ENCODE results near the gene CMKLR1. TPM values are rescaled to one million over a fixed set of nuclear protein-coding genes. Genes with fewer than 3 reads are reported as not detected.

The CMKLR1 gene
- total and polyA plus RNA-seq, 2 donors (not counting 3 experiments of a cell fraction or from before 2014, with no cell fraction given): 0.61 TPM; not detected in 1

DNA sequence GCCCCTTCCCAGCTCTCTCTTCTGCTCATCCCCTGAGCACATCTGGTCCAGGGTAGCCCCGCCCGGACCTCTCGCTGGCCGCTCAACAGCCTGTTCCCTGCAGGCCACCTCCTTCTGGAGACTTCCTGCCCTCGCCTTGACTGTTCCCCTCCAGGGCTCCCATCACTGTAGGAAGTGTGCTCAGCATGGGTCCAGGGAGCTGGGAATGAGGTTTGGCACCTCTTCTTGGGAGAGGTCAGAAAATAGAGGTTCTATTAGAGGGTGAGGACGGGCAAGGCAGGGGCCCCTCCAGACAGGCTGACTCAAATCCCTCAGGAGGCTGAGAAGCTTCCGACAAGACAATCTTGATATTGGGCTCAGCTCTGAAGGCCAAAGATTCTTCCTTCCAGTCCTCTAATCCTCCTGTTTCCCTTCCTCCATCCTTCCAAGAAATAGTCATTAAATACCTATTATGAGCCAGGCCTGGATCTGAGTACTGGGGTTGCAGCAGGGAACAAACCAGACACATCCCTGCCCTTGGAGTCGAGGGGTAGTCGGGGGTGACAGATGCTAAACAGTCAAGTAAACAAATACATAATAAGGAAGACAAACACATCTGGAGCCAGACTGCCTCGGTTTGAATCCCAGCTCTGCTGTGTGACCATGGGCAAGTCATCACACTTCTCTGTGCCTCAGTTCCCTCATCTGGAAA lies 30.6 kb downstream of the CMKLR1 start:
- no peaks in the 10 kb centered on the region for H3K79me2 ChIP-seq (ENCODE audit: control insufficient read depth, insufficient read depth, low read length)
- no peaks in the 10 kb centered on the region for H4K20me1 ChIP-seq (replicated peaks; ENCODE audit: control insufficient read depth, extremely low read depth, insufficient read depth, low read length)
- POLR2A ChIA-PET: no interaction called here
- H3K27ac ChIP-seq (ENCODE audit: insufficient read depth, low read depth, low read length): no peak overlapping the region
- no TSS peak for BruUV-seq (replicated peaks)
- peaks cover 35% of the 10 kb centered on the region for H3K4me1 ChIP-seq (ENCODE audit: control insufficient read depth, extremely low read depth, insufficient read depth, low read length)
- intact Hi-C loops (cut with micrococcal nuclease) (loop anchor here (5.0 kb wide), 1 partner anchor 204 kb away; no protein-coding TSS in a partner anchor), dilution Hi-C loops (cut with MboI; ENCODE audit: extremely low pct_ligation_motif_present, low sequenced_read_pairs) (no loop called here)
- FAIRE-seq (no peak), DNase-seq (ENCODE audit: low read depth, low spot score) (no peak)
- H3K9me3 ChIP-seq (replicated peaks; ENCODE audit: control insufficient read depth, insufficient read depth, low read length): no peaks in the 10 kb centered on the region
- H2AFZ ChIP-seq (ENCODE audit: low read depth, low read length): no peak overlapping the region
- H3K9me1 ChIP-seq (replicated peaks; ENCODE audit: control insufficient read depth, extremely low read depth, insufficient read depth, low read length): no peaks in the 10 kb centered on the region
- CTCF ChIA-PET: no interaction called here
- H3K36me3 ChIP-seq (ENCODE audit: control insufficient read depth in 2 of 2, extremely low read depth in 1 of 2, insufficient read depth in 2 of 2, low read length in 2 of 2): no peaks in the 10 kb centered on the region
- no peaks in the 10 kb centered on the region for H3K27me3 ChIP-seq (ENCODE audit: control insufficient read depth in 2 of 2, insufficient read depth in 2 of 2, low read length in 2 of 2)
- H3K4me2 ChIP-seq (ENCODE audit: insufficient read depth, low read length): no peak overlapping the region
- H3K4me3 ChIP-seq (replicated peaks in 1 of 3; ENCODE audit: insufficient read depth in 1 of 3, low read depth in 1 of 3, low read length in 3 of 3): no peak overlapping the region
- no peak for TF ChIP-seq GATA2 (IDR thresholded peaks at IDR 0.05; ENCODE audit: insufficient read depth, insufficient read length, low read depth, low read length)
- no peak for TF ChIP-seq FOS (IDR thresholded peaks at IDR 0.05; ENCODE audit: borderline replicate concordance, insufficient read depth, low read length)
- TF ChIP-seq POLR2A (IDR thresholded peaks at IDR 0.05; ENCODE audit: low read depth, low read length): no peak
- no peak for TF ChIP-seq EZH2 (IDR thresholded peaks at IDR 0.05; ENCODE audit: borderline replicate concordance, low read depth, low read length, severe bottlenecking)
- TF ChIP-seq, protein P1, sequence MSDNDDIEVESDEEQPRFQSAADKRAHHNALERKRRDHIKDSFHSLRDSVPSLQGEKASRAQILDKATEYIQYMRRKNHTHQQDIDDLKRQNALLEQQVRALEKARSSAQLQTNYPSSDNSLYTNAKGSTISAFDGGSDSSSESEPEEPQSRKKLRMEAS (IDR thresholded peaks at IDR 0.05; ENCODE audit: insufficient read depth, insufficient read length): no peak
- TF ChIP-seq, protein P2, sequence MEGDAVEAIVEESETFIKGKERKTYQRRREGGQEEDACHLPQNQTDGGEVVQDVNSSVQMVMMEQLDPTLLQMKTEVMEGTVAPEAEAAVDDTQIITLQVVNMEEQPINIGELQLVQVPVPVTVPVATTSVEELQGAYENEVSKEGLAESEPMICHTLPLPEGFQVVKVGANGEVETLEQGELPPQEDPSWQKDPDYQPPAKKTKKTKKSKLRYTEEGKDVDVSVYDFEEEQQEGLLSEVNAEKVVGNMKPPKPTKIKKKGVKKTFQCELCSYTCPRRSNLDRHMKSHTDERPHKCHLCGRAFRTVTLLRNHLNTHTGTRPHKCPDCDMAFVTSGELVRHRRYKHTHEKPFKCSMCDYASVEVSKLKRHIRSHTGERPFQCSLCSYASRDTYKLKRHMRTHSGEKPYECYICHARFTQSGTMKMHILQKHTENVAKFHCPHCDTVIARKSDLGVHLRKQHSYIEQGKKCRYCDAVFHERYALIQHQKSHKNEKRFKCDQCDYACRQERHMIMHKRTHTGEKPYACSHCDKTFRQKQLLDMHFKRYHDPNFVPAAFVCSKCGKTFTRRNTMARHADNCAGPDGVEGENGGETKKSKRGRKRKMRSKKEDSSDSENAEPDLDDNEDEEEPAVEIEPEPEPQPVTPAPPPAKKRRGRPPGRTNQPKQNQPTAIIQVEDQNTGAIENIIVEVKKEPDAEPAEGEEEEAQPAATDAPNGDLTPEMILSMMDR (IDR thresholded peaks at IDR 0.05; ENCODE audit: extremely low read depth in 1 of 2, insufficient read depth in 1 of 2, low read depth in 1 of 2, low read length in 2 of 2): no peak
- TF ChIP-seq POLR2AphosphoS5 (IDR thresholded peaks at IDR 0.05; ENCODE audit: insufficient read depth, low read depth, low read length): no peak
- TF ChIP-seq MYC (IDR thresholded peaks at IDR 0.05; ENCODE audit: low read depth, low read length): no peak
- no peak overlapping the region for H3K9ac ChIP-seq (replicated peaks; ENCODE audit: extremely low read depth, insufficient read depth, low read length)
